A549 (cell line): ENCODE measurements around the gene ITPRIPL2. TPM values are rescaled to one million over a fixed set of nuclear protein-coding genes. Genes with fewer than 3 reads are reported as not detected.

Source experiments
- ATAC-seq, 2 experiments: fragments of 200-7000 bp in 1 of 2; fragments of >200 bp in 1 of 2; cut with Nextera tagmentation in 1 of 2; cut with Tn5 transposase in 1 of 2; 3 replicates each; pipeline versions ENCODE4 v1.8.0 to v1.9.1; 2018 to 2020; ENCODE audit warnings: mild to moderate bottlenecking in 1 of 2, moderate library complexity in 1 of 2
- CTCF ChIA-PET: fragments of 300-600 bp; sonication (Branson Sonifier 250); formaldehyde crosslinking; extraction: SDS; loops from one replicate; lab custom pipeline; 2021; ENCODE audit warnings: antibody characterized with exemption, inconsistent platforms; lab: Yijun Ruan, JAX
- POLR2A ChIA-PET: fragments of 350-600 bp; formaldehyde crosslinking; extraction: SDS; loops from one replicate; lab custom pipeline; 2021; ENCODE audit warnings: antibody characterized with exemption, inconsistent platforms; lab: Yijun Ruan, JAX
- DNase-seq, 2 experiments: peaks; one replicate each; pipeline versions ENCODE4 v3.0.0 to v3.0.0-alpha.2; 2011 to 2016; ENCODE audit warnings: low read depth in 1 of 2, low spot score in 1 of 2
- FAIRE-seq: peaks from 2 replicates; lab custom pipeline; 2011; peaks lifted over from hg19 to GRCh38; lab: Jason Lieb, UNC
- H3K27ac ChIP-seq, 2 experiments: fragments of >200 bp; sonication (Bioruptor Twin); formaldehyde crosslinking; 3 replicates each; pipeline ENCODE4 v1.5.1; 2016 to 2017
- H3K4me1 ChIP-seq: fragments of >200 bp; sonication (Bioruptor Twin); formaldehyde crosslinking; 3 replicates; pipeline ENCODE4 v1.6.1; 2016
- H3K4me2 ChIP-seq: fragments of >200 bp; sonication (Bioruptor Twin); formaldehyde crosslinking; 3 replicates; pipeline ENCODE4 v1.6.1; 2016
- H3K4me3 ChIP-seq: fragments of >200 bp; sonication (Bioruptor Twin); formaldehyde crosslinking; 3 replicates; pipeline ENCODE4 v1.5.1; 2016
- H3K9me3 ChIP-seq: fragments of >200 bp; sonication (Bioruptor Twin); formaldehyde crosslinking; 3 replicates; pipeline ENCODE4 v1.6.1; 2016
- CBX2 ChIP-seq: fragments of 200-600 bp; sonication (generic); IDR thresholded peaks from 2 replicates; pipeline ENCODE4 v1.6.1; 2016; ENCODE audit warnings: low read depth, mild to moderate bottlenecking, borderline replicate concordance
- CBX8 ChIP-seq: fragments of 200-600 bp; sonication (generic); IDR thresholded peaks from 2 replicates; pipeline ENCODE4 v1.6.1; 2016
- CEBPB ChIP-seq, 2 experiments: fragments of >200 bp in 1 of 2; sonication (Bioruptor Twin) in 1 of 2; formaldehyde crosslinking in 1 of 2; IDR thresholded peaks; 2 replicates each; pipeline ENCODE4 v1.6.1; 2012 to 2016
- CHD2 ChIP-seq: fragments of 150-350 bp; IDR thresholded peaks from 2 replicates; pipeline ENCODE4 v1.6.1; 2014; ENCODE audit warnings: low read length; ENCODE audit not compliant: partially characterized antibody
- EHF ChIP-seq: fragments of 250-450 bp; sonication (Bioruptor Pico); IDR thresholded peaks from 2 replicates; pipeline ENCODE4 v1.5.0; 2020; ENCODE audit warnings: mild to moderate bottlenecking
- EP300 ChIP-seq, 2 experiments: fragments of >200 bp; sonication (Bioruptor Twin); formaldehyde crosslinking; IDR thresholded peaks; 2 replicates in 1 of 2; 3 replicates in 1 of 2; pipeline ENCODE4 v1.6.1; 2016 to 2017
- FOSL2 ChIP-seq, 2 experiments: fragments of 450-650 bp in 1 of 2; fragments of >200 bp in 1 of 2; sonication (Bioruptor Twin) in 1 of 2; formaldehyde crosslinking; IDR thresholded peaks; 2 replicates each; pipeline versions ENCODE4 v1.5.0 to v1.6.1; 2016 to 2020; ENCODE audit warnings: mild to moderate bottlenecking in 1 of 2, moderate library complexity in 1 of 2
- FOXS1 ChIP-seq: fragments of 250-450 bp; sonication (Bioruptor Pico); IDR thresholded peaks from 2 replicates; pipeline ENCODE4 v1.5.0; 2020; ENCODE audit warnings: mild to moderate bottlenecking, moderate library complexity
- HMGXB4 ChIP-seq: fragments of 250-450 bp; sonication (Bioruptor Pico); IDR thresholded peaks from 2 replicates; pipeline ENCODE4 v1.5.0; 2021; ENCODE audit warnings: mild to moderate bottlenecking, moderate library complexity, borderline replicate concordance
- HOXB13 ChIP-seq: fragments of 250-450 bp; sonication (Bioruptor Pico); IDR thresholded peaks from 2 replicates; pipeline ENCODE4 v1.5.0; 2020; ENCODE audit warnings: low read depth, mild to moderate bottlenecking, moderate library complexity
- HOXB5 ChIP-seq: fragments of 250-450 bp; sonication (Bioruptor Pico); IDR thresholded peaks from 2 replicates; pipeline ENCODE4 v1.5.0; 2020; ENCODE audit warnings: mild to moderate bottlenecking, moderate library complexity
- JUN ChIP-seq, 2 experiments: fragments of >200 bp; sonication (Bioruptor Twin); formaldehyde crosslinking; IDR thresholded peaks; 2 replicates in 1 of 2; 3 replicates in 1 of 2; pipeline ENCODE4 v1.6.1; 2016 to 2017
- MAFK ChIP-seq: fragments of 450-650 bp; IDR thresholded peaks from 2 replicates; pipeline ENCODE4 v1.6.1; 2014; ENCODE audit not compliant: partially characterized antibody
- NPAS2 ChIP-seq: fragments of 250-450 bp; sonication (Bioruptor Pico); IDR thresholded peaks from 2 replicates; pipeline ENCODE4 v1.8.0; 2022; ENCODE audit warnings: mild to moderate bottlenecking, moderate library complexity, borderline replicate concordance
- NR3C1 ChIP-seq: fragments of >200 bp; sonication (Bioruptor Twin); formaldehyde crosslinking; IDR thresholded peaks from 3 replicates; pipeline ENCODE4 v1.6.1; 2017
- POLR2AphosphoS2 ChIP-seq: conservative IDR thresholded peaks from 2 replicates; pipeline ENCODE4 v1.6.1; 2012; ENCODE audit warnings: low read length, improper control_type of control experiment, inconsistent platforms
- RARB ChIP-seq: fragments of 250-450 bp; sonication (Bioruptor Pico); IDR thresholded peaks from 2 replicates; pipeline ENCODE4 v1.8.0; 2021; ENCODE audit warnings: mild to moderate bottlenecking, moderate library complexity
- REST ChIP-seq: fragments of 200-600 bp; sonication (generic); IDR thresholded peaks from 2 replicates; pipeline ENCODE4 v1.6.1; 2016; ENCODE audit warnings: antibody characterized with exemption, mild to moderate bottlenecking, moderate library complexity
- RFX5 ChIP-seq: fragments of 450-650 bp; IDR thresholded peaks from 2 replicates; pipeline ENCODE4 v1.7.1; 2014; ENCODE audit warnings: antibody characterized with exemption, mild to moderate bottlenecking, moderate library complexity
- RNF2 ChIP-seq: fragments of 200-600 bp; sonication (generic); IDR thresholded peaks from 2 replicates; pipeline ENCODE4 v1.6.1; 2016; ENCODE audit warnings: low read depth, mild to moderate bottlenecking, antibody characterized with exemption, moderate library complexity, borderline replicate concordance
- SMC3 ChIP-seq: fragments of >200 bp; sonication (Bioruptor Twin); formaldehyde crosslinking; IDR thresholded peaks from 3 replicates; pipeline ENCODE4 v1.6.1; 2018; ENCODE audit warnings: inconsistent platforms
- TP53 ChIP-seq: fragments of 250-450 bp; sonication (Bioruptor Pico); IDR thresholded peaks from 2 replicates; pipeline ENCODE4 v1.5.0; 2021; ENCODE audit warnings: mild to moderate bottlenecking, moderate library complexity
- ZNF302 ChIP-seq: fragments of 250-450 bp; sonication (Bioruptor Pico); IDR thresholded peaks from 2 replicates; pipeline ENCODE4 v1.9.0; 2021; ENCODE audit warnings: inconsistent platforms, mild to moderate bottlenecking, moderate library complexity
- ZSCAN20 ChIP-seq: fragments of 250-450 bp; sonication (Bioruptor Pico); IDR thresholded peaks from 2 replicates; pipeline ENCODE4 v1.8.0; 2022; ENCODE audit warnings: mild to moderate bottlenecking, moderate library complexity
- WGBS: methylation state at CpG from one replicate; pipeline ENCODE4 v1.1.6; 2017; ENCODE audit errors: missing lambda C conversion rate; 5-methylcytosine and 5-hydroxymethylcytosine counted together
- polyA plus RNA-seq, 4 experiments: library from polyadenylated mRNA; depleted of rRNA in 3 of 4; stranded (reverse); fragments of >200 nt; fragmentation: RNase III in 1 of 4; extraction: RNeasy Plus Mini Kit Qiagen cat#74134 plus additional on column Dnase treatment in 1 of 4; gene quantifications; 2 replicates in 3 of 4; 3 replicates in 1 of 4; pipeline ENCODE4 v1.2.3, GENCODE V29; 2011 to 2017
- TF ChIP-seq, protein P1 (sequence below): fragments of 250-450 bp; sonication (Bioruptor Pico); IDR thresholded peaks from 2 replicates; pipeline ENCODE4 v1.5.0; 2020; ENCODE audit warnings: low read depth, mild to moderate bottlenecking, moderate library complexity
- TF ChIP-seq, protein P2 (sequence below): IDR thresholded peaks from 2 replicates; pipeline ENCODE4 v1.6.1; 2012
- TF ChIP-seq, protein P3 (sequence below): fragments of >200 bp; sonication (Bioruptor Twin); formaldehyde crosslinking; IDR thresholded peaks from 3 replicates; pipeline ENCODE4 v1.6.1; 2016
- TF ChIP-seq, protein P4 (sequence below): fragments of >200 bp; sonication (Bioruptor Twin); formaldehyde crosslinking; IDR thresholded peaks from 2 replicates; pipeline ENCODE4 v1.6.1; 2016
- TF ChIP-seq, protein P5 (sequence below): IDR thresholded peaks from 2 replicates; pipeline ENCODE4 v1.6.1; 2012

ITPRIPL2 gene
- polyA plus RNA-seq, 2 of the 4 experiments (the other 2 are of a cell fraction) = 15.5 to 17.5 TPM

- TF ChIP-seq HMGXB4 (CRISPR knock-in tag) (no peak), FOSL2 (IDR thresholded peaks at IDR 0.05) (no peak), FOSL2 (CRISPR knock-in tag; IDR thresholded peaks at IDR 0.05) (no peak), REST (no peak), JUN (IDR thresholded peaks at IDR 0.05) (no peak), HOXB13 (CRISPR knock-in tag) (no peak), RARB (CRISPR knock-in tag) (no peak), POLR2AphosphoS2 (no peak), EHF (CRISPR knock-in tag) (no peak), SMC3 (no peak), TP53 (no peak), CBX2 (no peak), FOXS1 (no peak)
- TF ChIP-seq, all 56 proteins: peak for 0
Measured at GRCh38 chr16:19119564-19119963, 5.8 kb downstream of the ITPRIPL2 start (continued).

GRCh38 chr16:19123535-19124178 lies 9.9 kb downstream of the ITPRIPL2 start:
- ChIA-PET POLR2A (interaction anchor here (0.5 to 2.1 kb wide), 8 partner anchors 10 to 322 kb away, joined by 3 to 15 read pairs (median 3); partner anchors contain the start of genes ARL6IP1 and ITPRIPL2), CTCF (interaction anchor here (0.7 to 2.9 kb wide), 9 partner anchors 8 to 56 kb away, joined by 3 to 12 read pairs (median 4); no protein-coding TSS in a partner anchor)
- 26% methylated on average over 4 of the region's 6 CpGs for WGBS
- Histone ChIP-seq H3K4me2 (peak overlapping the region; percentile 29), H3K27ac (peak overlapping the region; percentile 72 to 81), H3K4me3 (no peak overlapping the region), H3K4me1 (peaks cover 56% of the 10 kb centered on the region), H3K9me3 (peaks cover 16% of the 10 kb centered on the region)
- ATAC-seq (peak; percentile 72 to 80), FAIRE-seq (no peak), DNase-seq (peak in 1 of 2 experiments; percentile 94)
- TF ChIP-seq NPAS2 (CRISPR knock-in tag) = no peak
- TF ChIP-seq NR3C1 = no peak
- no peak for TF ChIP-seq HOXB5
- TF ChIP-seq, protein P1, sequence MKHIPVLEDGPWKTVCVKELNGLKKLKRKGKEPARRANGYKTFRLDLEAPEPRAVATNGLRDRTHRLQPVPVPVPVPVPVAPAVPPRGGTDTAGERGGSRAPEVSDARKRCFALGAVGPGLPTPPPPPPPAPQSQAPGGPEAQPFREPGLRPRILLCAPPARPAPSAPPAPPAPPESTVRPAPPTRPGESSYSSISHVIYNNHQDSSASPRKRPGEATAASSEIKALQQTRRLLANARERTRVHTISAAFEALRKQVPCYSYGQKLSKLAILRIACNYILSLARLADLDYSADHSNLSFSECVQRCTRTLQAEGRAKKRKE (CRISPR knock-in tag) = no peak
- TF ChIP-seq HOXB13 (CRISPR knock-in tag) = no peak
- peak in 1 of 2 experiments; percentile 46; a peak in 1 of 4 replicates for TF ChIP-seq CEBPB (IDR thresholded peaks at IDR 0.05)
- TF ChIP-seq JUN (IDR thresholded peaks at IDR 0.05) = peak; percentile 67 to 83; a peak in 4 of 5 replicates
- TF ChIP-seq RFX5 = no peak
- TF ChIP-seq, protein P2, sequence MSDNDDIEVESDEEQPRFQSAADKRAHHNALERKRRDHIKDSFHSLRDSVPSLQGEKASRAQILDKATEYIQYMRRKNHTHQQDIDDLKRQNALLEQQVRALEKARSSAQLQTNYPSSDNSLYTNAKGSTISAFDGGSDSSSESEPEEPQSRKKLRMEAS = peak; percentile 55
- TF ChIP-seq SMC3 = peak; percentile 35; the same call in 2 of the 3 replicates
- TF ChIP-seq ZNF302 (CRISPR knock-in tag) = no peak
- no peak for TF ChIP-seq CHD2
- TF ChIP-seq, protein P3, sequence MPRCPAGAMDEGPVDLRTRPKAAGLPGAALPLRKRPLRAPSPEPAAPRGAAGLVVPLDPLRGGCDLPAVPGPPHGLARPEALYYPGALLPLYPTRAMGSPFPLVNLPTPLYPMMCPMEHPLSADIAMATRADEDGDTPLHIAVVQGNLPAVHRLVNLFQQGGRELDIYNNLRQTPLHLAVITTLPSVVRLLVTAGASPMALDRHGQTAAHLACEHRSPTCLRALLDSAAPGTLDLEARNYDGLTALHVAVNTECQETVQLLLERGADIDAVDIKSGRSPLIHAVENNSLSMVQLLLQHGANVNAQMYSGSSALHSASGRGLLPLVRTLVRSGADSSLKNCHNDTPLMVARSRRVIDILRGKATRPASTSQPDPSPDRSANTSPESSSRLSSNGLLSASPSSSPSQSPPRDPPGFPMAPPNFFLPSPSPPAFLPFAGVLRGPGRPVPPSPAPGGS = peak; percentile 84; the same call in 1 of the 3 replicates
- TF ChIP-seq RNF2 = no peak
- no peak for TF ChIP-seq POLR2AphosphoS2
- TF ChIP-seq RARB (CRISPR knock-in tag) = no peak
- TF ChIP-seq, protein P4, sequence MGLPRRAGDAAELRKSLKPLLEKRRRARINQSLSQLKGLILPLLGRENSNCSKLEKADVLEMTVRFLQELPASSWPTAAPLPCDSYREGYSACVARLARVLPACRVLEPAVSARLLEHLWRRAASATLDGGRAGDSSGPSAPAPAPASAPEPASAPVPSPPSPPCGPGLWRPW = peak; percentile 66
- no peak for TF ChIP-seq ZSCAN20 (CRISPR knock-in tag)
- TF ChIP-seq, protein P5, sequence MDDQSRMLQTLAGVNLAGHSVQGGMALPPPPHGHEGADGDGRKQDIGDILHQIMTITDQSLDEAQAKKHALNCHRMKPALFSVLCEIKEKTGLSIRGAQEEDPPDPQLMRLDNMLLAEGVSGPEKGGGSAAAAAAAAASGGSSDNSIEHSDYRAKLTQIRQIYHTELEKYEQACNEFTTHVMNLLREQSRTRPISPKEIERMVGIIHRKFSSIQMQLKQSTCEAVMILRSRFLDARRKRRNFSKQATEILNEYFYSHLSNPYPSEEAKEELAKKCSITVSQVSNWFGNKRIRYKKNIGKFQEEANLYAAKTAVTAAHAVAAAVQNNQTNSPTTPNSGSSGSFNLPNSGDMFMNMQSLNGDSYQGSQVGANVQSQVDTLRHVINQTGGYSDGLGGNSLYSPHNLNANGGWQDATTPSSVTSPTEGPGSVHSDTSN = no peak
- no peak for TF ChIP-seq CBX8
- TF ChIP-seq MAFK = peak; percentile 5
- TF ChIP-seq EP300 (IDR thresholded peaks at IDR 0.05) = peak; percentile 66 to 84; a peak in 4 of 5 replicates
